Stomach (tissue), 9 donors: ENCODE measurements around the gene TRIM27. TPM values are rescaled to one million over a fixed set of nuclear protein-coding genes. Genes with fewer than 3 reads are reported as not detected.
A peak's percentile ranks its signal among the peaks of the same experiment; 100 is the strongest.

Source experiments
- DNase-seq, 2 donors: peaks; one replicate each; pipeline versions ENCODE4 v3.0.0 to v3.0.0-alpha.2; 2013 to 2019
- H3K27ac ChIP-seq, 5 donors: fragments of 200-600 bp in 4 of 5; sonication (generic) in 4 of 5; one replicate each; pipeline ENCODE4 v1.5.1; 2013 to 2019; ENCODE audit warnings: mild to moderate bottlenecking in 1 of 5, moderate library complexity in 1 of 5
- H3K27me3 ChIP-seq, 3 donors: fragments of 200-600 bp; sonication (generic); one replicate each; pipeline ENCODE4 v1.5.1; 2017 to 2019; ENCODE audit warnings: mixed run types in 1 of 3
- H3K36me3 ChIP-seq, 4 donors: fragments of 200-600 bp; sonication (generic); 1 replicate in 3 of 4; 2 replicates in 1 of 4; pipeline ENCODE4 v1.5.1; 2016 to 2019
- H3K4me1 ChIP-seq, 4 donors: fragments of 200-600 bp; sonication (generic); one replicate each; pipeline ENCODE4 v1.5.1; 2016 to 2019
- H3K4me3 ChIP-seq, 4 donors: fragments of 200-600 bp; sonication (generic) in 3 of 4; one replicate each; pipeline ENCODE4 v1.5.1; 2016 to 2019; ENCODE audit warnings: mild to moderate bottlenecking in 1 of 4
- H3K9me3 ChIP-seq, 4 donors: fragments of 200-600 bp; sonication (generic); one replicate each; pipeline ENCODE4 v1.5.1; 2016 to 2019
- CTCF ChIP-seq, 7 experiments: fragments of 450-650 bp in 4 of 7; fragments of 200-600 bp in 3 of 7; sonication (generic) in 3 of 7; IDR thresholded peaks; one replicate each; pipeline ENCODE4 v1.5.1; 2016 to 2019; ENCODE audit warnings: antibody characterized with exemption in 7 of 7, control low read depth in 2 of 7, mild to moderate bottlenecking in 1 of 7
- EP300 ChIP-seq: sonication (generic); formaldehyde crosslinking; IDR thresholded peaks from one replicate; pipeline ENCODE4 v1.6.1; 2017; ENCODE audit warnings: antibody characterized with exemption
- POLR2A ChIP-seq, 4 donors: fragments of 450-650 bp; IDR thresholded peaks; one replicate each; pipeline ENCODE4 v1.6.1; 2016; ENCODE audit warnings: antibody characterized with exemption in 4 of 4, control low read depth in 2 of 4, mild to moderate bottlenecking in 1 of 4, moderate library complexity in 1 of 4
- POLR2AphosphoS5 ChIP-seq, 3 donors: sonication (generic); formaldehyde crosslinking; IDR thresholded peaks; one replicate each; pipeline ENCODE4 v1.6.1; 2016; ENCODE audit warnings: antibody characterized with exemption in 3 of 3
- WGBS, 5 donors: extraction: QIAGEN DNeasy Blood & Tissue Kit in 3 of 5; methylation state at CpG; one replicate each; pipeline versions ENCODE4 v1.1.5 to v1.1.7; 2013 to 2018; 5-methylcytosine and 5-hydroxymethylcytosine counted together
- intact Hi-C: fragments of 100-400 bp; cut with DNase I; formaldehyde crosslinking; loops from one replicate; pipeline ENCODE4 v1.15.1; 2023; ENCODE audit warnings: low total_unique reads
- polyA plus RNA-seq, 3 donors: library from polyadenylated mRNA; stranded (reverse); fragments of 200-250 nt; gene quantifications; one replicate each; pipeline ENCODE4 v1.2.3, GENCODE V29; 2013
- total RNA-seq, 5 donors: library from RNA; depleted of rRNA; stranded (reverse); fragments of >200 nt; gene quantifications; one replicate each; pipeline versions ENCODE4 v1.1.0 to v1.2.3, GENCODE V29; 2014 to 2016
- donor health status: healthy with polysubstance abuse.
- donor health status: Bipolar disorder and iron deficiency.
- donor health status: healthy.

TRIM27 gene
- total and polyA plus RNA-seq, 8 donors, result 24.2 to 102 (median 59.5) TPM

GRCh38 chr6:28922821-28923317, 916 bp downstream of the TRIM27 start:
- WGBS, 5 donors, result 0 to 1% (median 1%) methylated on average over 16 to 33 of the region's 33 CpGs

GRCh38 chr6:28922004-28922820, 1.6 kb downstream of the TRIM27 start:
- peak; percentile 61 to 69 for DNase-seq
- TF ChIP-seq POLR2AphosphoS5 (IDR thresholded peaks at IDR 0.05), result peak in 2 of 3 donors; percentile 65 to 75
- no peak for TF ChIP-seq POLR2A (IDR thresholded peaks at IDR 0.05)
- peak overlapping the region; percentile 86 to 98 (median 92) for H3K27ac ChIP-seq
- H3K9me3 ChIP-seq, result no peaks in the 10 kb centered on the region
- H3K27me3 ChIP-seq, result no peaks in the 10 kb centered on the region
- H3K36me3 ChIP-seq, result peaks cover 31 to 46% (median 46%) of the 10 kb centered on the region in 4 donors
- intact Hi-C loops, result no loop called here
- H3K4me3 ChIP-seq, result peak overlapping the region; percentile 72 to 89 (median 88)
- 14 to 30% (median 19%) methylated on average over 10 of the region's 10 CpGs for WGBS, 5 donors
- H3K4me1 ChIP-seq, result peaks cover 14 to 62% (median 35%) of the 10 kb centered on the region in 4 donors

More at GRCh38 chr6:28922821-28923317, 916 bp downstream of the TRIM27 start:
- Histone ChIP-seq H3K36me3 (peaks cover 30 to 40% (median 40%) of the 10 kb centered on the region in 4 donors), H3K4me1 (peaks cover 14 to 57% (median 35%) of the 10 kb centered on the region in 4 donors), H3K4me3 (peak overlapping the region; percentile 72 to 89 (median 88)), H3K9me3 (no peaks in the 10 kb centered on the region), H3K27ac (peak overlapping the region; percentile 86 to 98 (median 92)), H3K27me3 (no peaks in the 10 kb centered on the region)
- intact Hi-C loops, result no loop called here
- TF ChIP-seq CTCF (IDR thresholded peaks at IDR 0.05), result no peak
- no peak for TF ChIP-seq EP300
- no peak for TF ChIP-seq POLR2A (IDR thresholded peaks at IDR 0.05)
- no peak for TF ChIP-seq POLR2AphosphoS5 (IDR thresholded peaks at IDR 0.05)
- peak in 1 of 2 donors; percentile 38 for DNase-seq

GRCh38 chr6:28920281-28920680, 3.5 kb downstream of the TRIM27 start:
- peak overlapping the region in 1 of 4 donors; percentile 89 for H3K4me3 ChIP-seq
- no peaks in the 10 kb centered on the region for H3K9me3 ChIP-seq
- no peak for TF ChIP-seq CTCF (IDR thresholded peaks at IDR 0.05)
- TF ChIP-seq POLR2A (IDR thresholded peaks at IDR 0.05), result no peak
- TF ChIP-seq EP300, result no peak
- TF ChIP-seq POLR2AphosphoS5 (IDR thresholded peaks at IDR 0.05), result no peak
- WGBS, 5 donors, result 100% methylated on average over 1 of the region's 1 CpG
- no peak overlapping the region for H3K27ac ChIP-seq
- H3K36me3 ChIP-seq, result peaks cover 50 to 66% (median 66%) of the 10 kb centered on the region in 4 donors
- H3K4me1 ChIP-seq, result peaks cover 14 to 69% (median 35%) of the 10 kb centered on the region in 4 donors
- intact Hi-C loops, result no loop called here
- H3K27me3 ChIP-seq, result no peaks in the 10 kb centered on the region
- no peak for DNase-seq

- H3K4me3 ChIP-seq, result no peak overlapping the region
- H3K4me1 ChIP-seq, result peaks cover 0 to 33% (median 5%) of the 10 kb centered on the region in 4 donors
- DNase-seq, result no peak
- no peak overlapping the region for H3K27ac ChIP-seq
- TF ChIP-seq POLR2AphosphoS5 (IDR thresholded peaks at IDR 0.05) (no peak), POLR2A (IDR thresholded peaks at IDR 0.05) (no peak), CTCF (IDR thresholded peaks at IDR 0.05) (no peak), EP300 (no peak)
- 70 to 80% (median 74%) methylated on average over 2 of the region's 2 CpGs for WGBS, 5 donors
- H3K9me3 ChIP-seq, result no peaks in the 10 kb centered on the region
- intact Hi-C loops, result no loop called here
- H3K27me3 ChIP-seq, result no peaks in the 10 kb centered on the region
- H3K36me3 ChIP-seq, result peaks cover 78 to 100% (median 99%) of the 10 kb centered on the region in 4 donors
Observed at GRCh38 chr6:28914941-28915340, 8.8 kb downstream of the TRIM27 start.
